Measurements from ENCODE around the gene DNAH9.

The DNAH9 gene, protein sequence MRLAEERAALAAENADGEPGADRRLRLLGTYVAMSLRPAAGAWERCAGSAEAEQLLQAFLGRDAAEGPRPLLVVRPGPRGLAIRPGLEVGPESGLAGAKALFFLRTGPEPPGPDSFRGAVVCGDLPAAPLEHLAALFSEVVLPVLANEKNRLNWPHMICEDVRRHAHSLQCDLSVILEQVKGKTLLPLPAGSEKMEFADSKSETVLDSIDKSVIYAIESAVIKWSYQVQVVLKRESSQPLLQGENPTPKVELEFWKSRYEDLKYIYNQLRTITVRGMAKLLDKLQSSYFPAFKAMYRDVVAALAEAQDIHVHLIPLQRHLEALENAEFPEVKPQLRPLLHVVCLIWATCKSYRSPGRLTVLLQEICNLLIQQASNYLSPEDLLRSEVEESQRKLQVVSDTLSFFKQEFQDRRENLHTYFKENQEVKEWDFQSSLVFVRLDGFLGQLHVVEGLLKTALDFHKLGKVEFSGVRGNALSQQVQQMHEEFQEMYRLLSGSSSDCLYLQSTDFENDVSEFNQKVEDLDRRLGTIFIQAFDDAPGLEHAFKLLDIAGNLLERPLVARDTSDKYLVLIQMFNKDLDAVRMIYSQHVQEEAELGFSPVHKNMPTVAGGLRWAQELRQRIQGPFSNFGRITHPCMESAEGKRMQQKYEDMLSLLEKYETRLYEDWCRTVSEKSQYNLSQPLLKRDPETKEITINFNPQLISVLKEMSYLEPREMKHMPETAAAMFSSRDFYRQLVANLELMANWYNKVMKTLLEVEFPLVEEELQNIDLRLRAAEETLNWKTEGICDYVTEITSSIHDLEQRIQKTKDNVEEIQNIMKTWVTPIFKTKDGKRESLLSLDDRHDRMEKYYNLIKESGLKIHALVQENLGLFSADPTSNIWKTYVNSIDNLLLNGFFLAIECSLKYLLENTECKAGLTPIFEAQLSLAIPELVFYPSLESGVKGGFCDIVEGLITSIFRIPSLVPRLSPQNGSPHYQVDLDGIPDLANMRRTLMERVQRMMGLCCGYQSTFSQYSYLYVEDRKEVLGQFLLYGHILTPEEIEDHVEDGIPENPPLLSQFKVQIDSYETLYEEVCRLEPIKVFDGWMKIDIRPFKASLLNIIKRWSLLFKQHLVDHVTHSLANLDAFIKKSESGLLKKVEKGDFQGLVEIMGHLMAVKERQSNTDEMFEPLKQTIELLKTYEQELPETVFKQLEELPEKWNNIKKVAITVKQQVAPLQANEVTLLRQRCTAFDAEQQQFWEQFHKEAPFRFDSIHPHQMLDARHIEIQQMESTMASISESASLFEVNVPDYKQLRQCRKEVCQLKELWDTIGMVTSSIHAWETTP (N-terminal part only)

DNA sequence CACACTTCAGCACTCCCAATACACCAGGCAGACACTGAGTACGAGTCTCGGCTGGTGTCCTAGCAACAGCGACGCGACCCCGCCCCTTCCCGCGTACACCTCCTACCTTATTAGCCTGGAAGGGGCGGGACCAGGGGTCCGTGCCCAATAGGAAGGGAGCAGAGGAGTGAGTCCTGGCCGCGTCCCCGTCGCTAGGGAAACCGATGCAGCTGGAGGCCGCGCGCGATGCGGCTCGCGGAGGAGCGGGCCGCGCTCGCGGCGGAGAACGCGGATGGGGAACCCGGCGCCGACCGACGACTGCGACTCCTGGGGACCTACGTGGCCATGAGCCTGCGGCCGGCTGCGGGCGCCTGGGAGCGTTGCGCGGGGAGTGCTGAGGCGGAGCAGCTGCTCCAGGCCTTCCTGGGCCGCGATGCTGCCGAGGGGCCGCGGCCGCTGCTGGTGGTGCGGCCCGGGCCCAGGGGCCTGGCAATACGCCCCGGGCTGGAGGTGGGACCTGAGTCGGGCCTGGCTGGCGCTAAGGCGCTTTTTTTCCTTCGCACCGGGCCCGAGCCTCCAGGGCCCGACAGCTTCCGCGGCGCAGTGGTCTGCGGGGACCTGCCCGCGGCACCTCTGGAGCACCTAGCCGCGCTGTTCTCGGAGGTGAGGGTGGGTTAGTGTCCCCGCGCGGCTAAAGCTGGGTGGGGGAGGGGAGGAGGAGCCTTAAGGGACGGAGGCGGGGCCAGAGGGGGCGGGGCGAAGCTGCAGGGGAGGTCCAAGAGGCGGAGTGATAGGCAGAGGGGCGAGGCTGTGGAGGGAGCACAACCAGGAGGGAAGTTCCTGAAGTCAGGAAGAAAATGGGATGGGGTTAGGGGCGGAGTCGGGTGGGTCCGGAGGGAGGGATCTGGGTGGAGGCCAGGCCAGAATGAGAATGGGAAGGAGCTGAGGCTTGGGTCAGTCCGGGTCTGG, at the start of gene DNAH9:
Gene DNAH9, plus strand, starts transcription at position 197 of the 948 bp plus-strand sequence. Its CDS starts 29 bp downstream, at position 226.
- peak; percentile 90 for DNase-seq

GRCh38 chr17:11550431-11550830, 47.8 kb upstream of the DNAH9 start:
- DNase-seq = no peak

DNA sequence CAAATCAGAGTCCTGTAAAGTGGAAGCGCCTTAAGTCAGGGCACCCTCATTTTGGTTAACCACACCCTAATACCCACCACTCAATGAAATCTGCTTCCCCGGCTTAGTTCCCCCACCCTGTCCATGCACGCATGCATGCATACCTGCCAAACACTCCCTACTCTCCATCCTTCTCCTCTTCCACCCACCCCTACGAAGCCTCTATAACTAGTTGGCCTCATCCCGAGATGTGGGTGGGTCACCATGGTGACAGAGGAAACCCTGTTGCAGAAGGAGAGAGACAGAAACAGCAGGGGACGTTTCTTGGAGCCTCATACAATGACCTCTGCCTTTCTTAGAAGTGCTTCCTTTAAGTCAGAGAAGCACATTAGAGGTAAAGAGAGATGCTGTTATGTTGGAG, 46.8 kb upstream of the DNAH9 start:
- no peak for DNase-seq

DNA sequence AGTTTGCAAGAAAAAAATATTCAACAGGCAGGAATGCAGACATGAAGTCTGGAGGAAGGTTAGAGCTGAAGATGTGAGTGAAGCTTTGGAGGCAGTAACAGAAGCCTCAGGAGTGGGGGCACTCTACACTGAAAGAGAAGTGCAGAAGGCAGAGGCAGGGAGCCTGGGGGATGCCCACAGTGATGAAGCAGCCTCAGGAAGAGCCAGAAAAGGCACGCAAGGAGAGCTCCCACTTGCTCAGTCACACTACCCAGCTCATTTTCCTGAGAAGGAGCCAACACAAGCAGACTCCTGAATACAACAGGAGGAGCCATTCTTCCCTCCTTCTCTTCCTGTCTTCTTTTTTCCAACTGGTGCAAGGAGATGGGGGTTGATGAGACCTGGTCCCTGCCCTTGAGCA, 45.1 kb upstream of the DNAH9 start:
- DNase-seq = no peak

GRCh38 chr17:11554042-11554441, 44.2 kb upstream of the DNAH9 start:
- no peak for DNase-seq

DNA sequence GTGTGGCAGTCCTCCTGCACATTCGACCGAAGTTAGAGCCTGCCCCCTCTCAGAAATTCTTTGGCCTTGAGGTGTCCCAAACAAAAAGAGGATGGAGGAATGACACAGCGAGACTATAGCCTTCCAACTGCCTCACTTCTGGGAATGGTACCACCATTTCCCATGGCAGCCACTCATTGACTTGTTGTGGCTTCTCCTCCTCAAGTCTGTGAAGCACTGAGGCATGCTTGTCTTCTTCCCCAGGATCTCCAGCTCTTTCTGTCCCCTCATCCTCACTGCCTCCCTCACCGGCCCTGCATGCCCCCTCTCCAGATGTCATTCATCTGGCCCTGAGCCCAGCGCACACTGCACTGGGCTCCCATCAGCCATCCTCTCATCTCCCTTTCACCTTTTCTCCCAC, 43.7 kb upstream of the DNAH9 start:
- no peak for DNase-seq

- no peak for DNase-seq
These were observed 42.7 kb upstream of the DNAH9 start for GRCh38 chr17:11555530-11555929.

DNA sequence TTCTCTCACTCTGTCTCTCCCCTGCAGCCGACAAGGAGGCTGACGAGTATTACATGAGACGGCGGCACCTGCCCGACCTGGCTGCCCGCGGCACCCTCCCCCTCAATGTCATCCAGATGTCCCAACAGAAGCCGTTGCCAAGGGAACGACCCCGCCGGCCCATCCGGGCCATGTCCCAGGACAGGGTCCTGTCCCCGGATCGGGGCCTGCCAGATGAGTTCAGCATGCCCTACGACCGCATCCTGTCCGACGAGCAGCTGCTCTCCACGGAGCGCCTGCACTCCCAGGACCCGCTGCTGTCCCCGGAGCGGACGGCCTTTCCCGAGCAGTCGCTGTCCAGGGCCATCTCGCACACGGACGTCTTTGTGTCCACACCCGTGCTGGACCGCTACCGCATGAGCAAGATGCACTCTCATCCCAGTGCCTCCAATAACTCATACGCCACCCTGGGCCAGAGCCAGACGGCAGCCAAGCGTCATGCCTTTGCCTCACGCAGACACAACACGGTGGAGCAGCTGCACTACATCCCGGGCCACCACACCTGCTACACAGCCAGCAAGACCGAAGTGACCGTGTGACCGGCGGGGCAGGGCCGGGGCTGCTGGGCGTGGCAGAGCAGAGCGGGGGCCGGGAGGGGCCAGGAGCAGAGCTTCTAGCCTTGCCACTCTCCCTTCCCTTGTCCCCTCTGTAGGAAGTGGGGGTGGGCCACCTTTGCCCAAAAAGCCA, 40.4 kb upstream of the DNAH9 start:
- no peak for DNase-seq

DNA sequence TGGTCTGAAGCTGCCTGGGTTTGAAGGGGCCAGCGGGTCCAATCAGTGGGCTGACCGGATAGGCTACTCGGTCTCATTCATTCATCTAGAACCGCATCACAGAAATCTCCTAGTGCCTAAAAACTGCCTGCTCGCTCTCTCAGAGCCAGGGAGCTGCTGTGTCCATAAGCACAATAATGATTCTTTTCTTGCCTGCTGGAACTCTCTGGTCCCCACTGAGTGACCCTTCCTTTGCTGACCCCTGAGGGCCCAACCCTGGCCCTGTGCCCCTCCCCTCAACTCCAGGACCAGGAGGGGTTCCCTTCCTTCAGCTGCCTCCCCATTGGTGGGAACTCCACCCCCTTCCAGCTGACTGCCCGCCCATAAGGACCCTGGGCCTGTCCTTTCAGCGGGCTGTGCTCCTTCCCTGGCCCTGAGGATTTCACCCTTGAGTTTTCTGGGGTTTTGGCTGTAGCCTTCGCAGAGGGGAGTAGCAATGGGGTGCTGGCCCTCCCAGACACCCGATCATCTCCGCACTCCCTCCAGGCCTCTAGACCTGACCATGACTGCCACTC, 39.5 kb upstream of the DNAH9 start:
- no peak for DNase-seq

DNA sequence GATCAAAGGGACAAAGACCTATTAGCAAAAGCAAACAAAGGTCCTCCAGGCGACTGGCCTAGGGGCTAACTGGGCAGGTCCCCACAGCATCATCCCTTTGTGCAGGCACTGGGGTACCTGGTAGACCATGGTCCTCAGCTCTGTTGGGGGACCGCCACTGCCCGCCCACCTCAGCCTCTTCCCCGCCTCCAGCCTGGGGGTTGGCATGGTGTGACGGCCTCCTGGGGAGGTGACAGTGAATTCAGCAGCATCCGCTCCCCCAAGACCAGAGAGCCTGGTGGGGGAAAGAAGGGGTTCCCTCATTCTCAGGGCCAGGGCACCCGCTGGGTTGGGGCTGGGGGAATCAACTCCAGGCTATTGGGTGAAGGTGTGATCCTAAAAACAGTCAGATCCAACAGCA, 38.7 kb upstream of the DNAH9 start:
- no peak for DNase-seq

- no peak for DNase-seq
These were observed 37.0 kb upstream of the DNAH9 start for GRCh38 chr17:11561281-11561680.

- no peak for DNase-seq
These were observed 36.6 kb upstream of the DNAH9 start for GRCh38 chr17:11561702-11562101.

DNA sequence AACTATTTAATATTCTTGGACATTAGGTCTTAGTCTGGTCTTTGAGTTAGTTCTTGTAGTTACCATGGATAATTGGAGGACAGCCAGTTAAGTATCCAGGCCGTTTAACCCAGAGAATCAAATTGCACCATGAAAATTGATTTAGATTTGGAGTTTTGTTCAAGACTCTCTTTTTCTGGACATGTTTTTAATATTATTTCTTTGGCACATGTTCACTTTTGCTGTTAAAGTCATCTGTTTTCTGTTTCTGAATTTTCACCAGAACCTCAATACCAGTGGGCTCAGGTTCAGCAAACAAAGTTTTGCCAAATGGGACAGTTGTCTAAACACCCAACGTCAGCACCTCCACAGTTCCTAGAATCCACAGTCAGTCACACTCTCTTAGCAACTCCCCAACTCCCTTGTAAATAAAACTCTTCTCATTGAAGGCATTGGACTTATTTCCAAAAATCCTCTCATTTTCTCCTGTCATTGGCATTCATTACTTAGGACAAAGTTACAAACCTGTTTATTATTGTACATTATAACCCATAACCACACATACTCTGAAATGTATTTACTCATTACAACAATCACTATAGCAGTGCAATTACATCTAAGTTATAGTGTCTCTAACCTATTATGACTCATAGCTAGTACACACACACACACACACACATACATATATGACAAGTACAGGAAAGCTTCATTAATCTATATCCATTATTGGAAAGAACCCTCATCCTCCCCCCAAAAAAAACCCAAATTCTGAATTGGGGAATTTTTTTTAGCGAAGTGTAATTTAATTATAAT, 33.5 kb upstream of the DNAH9 start:
- DNase-seq = no peak

DNA sequence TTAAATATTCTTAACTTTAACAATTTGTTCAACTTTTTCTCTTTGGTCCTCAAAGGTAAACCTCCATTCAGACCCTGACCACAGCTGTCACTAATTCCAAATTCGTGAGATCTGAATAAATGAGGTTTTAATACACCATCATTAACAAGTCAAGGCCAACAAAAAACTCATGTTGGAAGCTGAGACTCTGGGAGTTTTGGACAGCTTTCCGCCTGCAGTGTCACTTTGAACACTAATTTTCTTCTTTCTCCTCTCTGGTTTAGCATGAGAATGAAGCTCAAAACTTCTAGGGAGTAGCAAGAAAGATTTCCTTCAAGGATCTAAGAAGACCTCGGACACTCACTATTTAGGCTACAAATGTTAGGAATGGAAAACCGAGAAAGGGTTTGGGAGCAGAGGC, 32.7 kb upstream of the DNAH9 start:
- DNase-seq = no peak

DNA sequence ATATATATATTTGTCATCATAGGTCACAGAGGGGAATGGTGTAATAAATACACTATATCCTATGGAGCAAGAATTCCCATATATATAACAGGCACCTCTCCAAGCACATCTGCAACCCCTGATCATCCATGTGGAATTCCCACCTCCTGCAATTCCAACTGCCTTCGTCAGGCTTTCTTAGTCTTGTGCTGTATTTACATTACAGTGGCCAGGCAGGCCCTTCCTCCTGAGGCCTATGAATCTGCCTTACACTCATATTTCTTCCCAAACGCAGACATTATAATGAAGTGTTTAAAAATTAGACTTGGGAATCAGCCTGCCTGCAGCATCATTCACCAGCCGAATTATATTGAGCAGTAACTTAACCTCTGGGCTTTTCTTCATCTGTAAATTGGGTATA, 19.3 kb upstream of the DNAH9 start:
- no peak for DNase-seq

GRCh38 chr17:11580677-11581076, 17.6 kb upstream of the DNAH9 start:
- no peak for DNase-seq

- no peak for DNase-seq
These were observed 16.1 kb upstream of the DNAH9 start for GRCh38 chr17:11582217-11582616.

- no peak for DNase-seq
These were observed 14.8 kb upstream of the DNAH9 start for GRCh38 chr17:11583306-11583992.

GRCh38 chr17:11589716-11590115, 8.6 kb upstream of the DNAH9 start:
- no peak for DNase-seq

All from NCI-H748 treated with DMSO at 0.1 percent for 48 hours (cell line).